ENCODE results near the gene C21orf58.

DNA sequence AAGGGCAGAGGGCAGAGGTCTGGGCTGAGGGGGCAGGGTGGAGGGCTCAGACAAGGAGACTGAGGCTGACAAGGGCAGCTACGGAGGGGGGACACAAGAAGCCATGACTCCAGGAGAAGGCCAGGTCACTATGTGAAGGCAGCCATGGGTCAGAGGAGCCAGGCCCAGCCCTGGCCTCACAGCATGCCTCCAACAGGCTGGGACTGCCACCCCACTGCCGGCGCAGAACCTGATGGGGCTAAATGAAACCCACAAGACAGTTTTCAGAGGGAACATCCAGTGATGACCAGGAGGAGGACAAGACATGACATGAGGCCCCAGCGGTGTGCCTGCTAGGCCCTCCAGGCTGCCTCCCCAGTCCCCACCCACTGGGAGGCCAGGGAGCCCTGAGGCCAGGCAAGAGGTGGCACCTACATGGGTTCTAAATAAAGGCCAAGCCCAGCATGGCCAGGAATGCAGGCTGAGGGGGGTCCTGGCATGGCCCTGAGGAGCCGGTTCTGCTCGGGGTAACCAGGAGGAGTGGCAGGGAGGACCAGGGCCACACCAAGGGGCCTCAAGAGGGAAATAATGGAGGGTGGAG, 67.8 kb downstream of the C21orf58 start:
- TF ChIP-seq, protein P1, sequence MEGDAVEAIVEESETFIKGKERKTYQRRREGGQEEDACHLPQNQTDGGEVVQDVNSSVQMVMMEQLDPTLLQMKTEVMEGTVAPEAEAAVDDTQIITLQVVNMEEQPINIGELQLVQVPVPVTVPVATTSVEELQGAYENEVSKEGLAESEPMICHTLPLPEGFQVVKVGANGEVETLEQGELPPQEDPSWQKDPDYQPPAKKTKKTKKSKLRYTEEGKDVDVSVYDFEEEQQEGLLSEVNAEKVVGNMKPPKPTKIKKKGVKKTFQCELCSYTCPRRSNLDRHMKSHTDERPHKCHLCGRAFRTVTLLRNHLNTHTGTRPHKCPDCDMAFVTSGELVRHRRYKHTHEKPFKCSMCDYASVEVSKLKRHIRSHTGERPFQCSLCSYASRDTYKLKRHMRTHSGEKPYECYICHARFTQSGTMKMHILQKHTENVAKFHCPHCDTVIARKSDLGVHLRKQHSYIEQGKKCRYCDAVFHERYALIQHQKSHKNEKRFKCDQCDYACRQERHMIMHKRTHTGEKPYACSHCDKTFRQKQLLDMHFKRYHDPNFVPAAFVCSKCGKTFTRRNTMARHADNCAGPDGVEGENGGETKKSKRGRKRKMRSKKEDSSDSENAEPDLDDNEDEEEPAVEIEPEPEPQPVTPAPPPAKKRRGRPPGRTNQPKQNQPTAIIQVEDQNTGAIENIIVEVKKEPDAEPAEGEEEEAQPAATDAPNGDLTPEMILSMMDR (IDR thresholded peaks at IDR 0.05; ENCODE audit: low read length): no peak
- no peak for TF ChIP-seq EZH2 (IDR thresholded peaks at IDR 0.05; ENCODE audit: borderline replicate concordance, low read length)

Measured in OCI-LY1 (cell line).